HG03135 (cell line): Measurements from ENCODE around the gene ULK4.
"Not testable (repeated sequence)": the region's sequence is repeated elsewhere in the genome, so short reads cannot be mapped to it uniquely, and the experiment has no call there.

Source experiments
- ATAC-seq: cut with Tn5 transposase; IDR thresholded peaks from one replicate; pipeline ENCODE4 v1.9.1; 2021; ENCODE audit warnings: mild to moderate bottlenecking, moderate library complexity; ENCODE audit not compliant: unreplicated experiment

The ULK4 gene

GRCh38 chr3:41457176-41457575, 504.7 kb downstream of the ULK4 start:
- ATAC-seq = no peak

GRCh38 chr3:41456162-41456561, 505.7 kb downstream of the ULK4 start:
- no peak for ATAC-seq

GRCh38 chr3:41453618-41454017, 508.3 kb downstream of the ULK4 start:
- not testable (repeated sequence) for ATAC-seq

- ATAC-seq = no peak
These were observed 511.3 kb downstream of the ULK4 start for GRCh38 chr3:41450416-41451231.

GRCh38 chr3:41448396-41448795, 513.5 kb downstream of the ULK4 start:
- no peak for ATAC-seq

GRCh38 chr3:41447701-41448100, 514.2 kb downstream of the ULK4 start:
- no peak for ATAC-seq

- not testable (repeated sequence) for ATAC-seq
These were observed 515.6 kb downstream of the ULK4 start for GRCh38 chr3:41446316-41446715.

- no peak for ATAC-seq
These were observed 520.3 kb downstream of the ULK4 start for GRCh38 chr3:41441568-41441967.

GRCh38 chr3:41441139-41441538, 520.8 kb downstream of the ULK4 start:
- no peak for ATAC-seq

- ATAC-seq = no peak
These were observed 524.9 kb downstream of the ULK4 start for GRCh38 chr3:41436983-41437382.

- no peak for ATAC-seq
These were observed 527.1 kb downstream of the ULK4 start for GRCh38 chr3:41434781-41435180.

- no peak for ATAC-seq
These were observed 530.5 kb downstream of the ULK4 start for GRCh38 chr3:41431386-41431785.

GRCh38 chr3:41430886-41431285, 531.0 kb downstream of the ULK4 start:
- ATAC-seq = no peak

GRCh38 chr3:41430391-41430790, 531.5 kb downstream of the ULK4 start:
- no peak for ATAC-seq

GRCh38 chr3:41426485-41426884, 535.4 kb downstream of the ULK4 start:
- ATAC-seq = no peak

- no peak for ATAC-seq
These were observed 537.2 kb downstream of the ULK4 start for GRCh38 chr3:41424543-41425300.

- ATAC-seq = no peak
These were observed 542.1 kb downstream of the ULK4 start for GRCh38 chr3:41419809-41420208.

GRCh38 chr3:41418961-41419691, 542.8 kb downstream of the ULK4 start:
- ATAC-seq = no peak

- no peak for ATAC-seq
These were observed 544.3 kb downstream of the ULK4 start for GRCh38 chr3:41417574-41417973.

- no peak for ATAC-seq
These were observed 550.8 kb downstream of the ULK4 start for GRCh38 chr3:41411065-41411464.

- no peak for ATAC-seq
These were observed 556.4 kb downstream of the ULK4 start for GRCh38 chr3:41405466-41405865.

GRCh38 chr3:41404582-41404981, 557.3 kb downstream of the ULK4 start:
- no peak for ATAC-seq
